AG09319 (cell line): ENCODE results near the gene CNTNAP1.

Experiments used
- DNase-seq: peaks from one replicate; pipeline ENCODE4 v3.0.0-alpha.2; 2010; ENCODE audit warnings: low read depth; ENCODE audit errors: extremely low read depth
- CTCF ChIP-seq: IDR thresholded peaks from 2 replicates; pipeline ENCODE4 v1.5.1; 2011; ENCODE audit warnings: low read depth, mild to moderate bottlenecking, inconsistent platforms, low read length, moderate library complexity

Gene CNTNAP1

DNA sequence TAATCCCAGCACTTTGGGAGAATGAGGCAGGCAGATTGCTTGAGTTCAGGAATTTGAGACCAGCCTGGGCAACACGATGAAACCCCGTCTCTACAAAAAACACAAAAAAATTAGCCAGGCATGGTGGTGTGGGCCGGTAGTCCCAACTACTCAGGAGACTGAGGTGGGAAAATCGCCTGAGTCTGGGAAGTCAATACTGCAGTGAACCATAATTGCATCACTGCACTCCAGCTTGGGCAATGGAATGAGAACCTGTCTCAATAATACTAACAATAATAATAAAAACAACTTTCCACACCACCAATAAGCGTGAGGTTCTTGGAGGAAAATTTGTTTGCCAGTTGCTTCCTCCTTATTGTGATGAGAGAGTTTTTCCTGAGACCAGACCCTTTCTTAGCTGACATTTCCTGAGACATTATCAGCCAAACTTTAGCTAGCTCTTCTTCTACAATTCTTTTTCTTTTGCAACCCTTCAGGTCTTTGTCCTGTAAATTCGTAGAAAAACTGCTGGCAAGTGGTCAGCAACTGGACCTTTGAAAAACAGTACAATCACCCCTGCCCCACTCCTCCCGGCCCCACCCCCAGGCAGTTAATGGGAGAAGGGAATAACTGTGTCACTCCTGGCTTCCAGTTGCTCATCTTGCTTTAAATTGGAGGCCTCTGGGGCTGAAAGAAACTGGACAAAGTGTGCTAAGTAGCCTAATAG, 66.0 kb downstream of the CNTNAP1 start:
- TF ChIP-seq CTCF, result no peak

DNA sequence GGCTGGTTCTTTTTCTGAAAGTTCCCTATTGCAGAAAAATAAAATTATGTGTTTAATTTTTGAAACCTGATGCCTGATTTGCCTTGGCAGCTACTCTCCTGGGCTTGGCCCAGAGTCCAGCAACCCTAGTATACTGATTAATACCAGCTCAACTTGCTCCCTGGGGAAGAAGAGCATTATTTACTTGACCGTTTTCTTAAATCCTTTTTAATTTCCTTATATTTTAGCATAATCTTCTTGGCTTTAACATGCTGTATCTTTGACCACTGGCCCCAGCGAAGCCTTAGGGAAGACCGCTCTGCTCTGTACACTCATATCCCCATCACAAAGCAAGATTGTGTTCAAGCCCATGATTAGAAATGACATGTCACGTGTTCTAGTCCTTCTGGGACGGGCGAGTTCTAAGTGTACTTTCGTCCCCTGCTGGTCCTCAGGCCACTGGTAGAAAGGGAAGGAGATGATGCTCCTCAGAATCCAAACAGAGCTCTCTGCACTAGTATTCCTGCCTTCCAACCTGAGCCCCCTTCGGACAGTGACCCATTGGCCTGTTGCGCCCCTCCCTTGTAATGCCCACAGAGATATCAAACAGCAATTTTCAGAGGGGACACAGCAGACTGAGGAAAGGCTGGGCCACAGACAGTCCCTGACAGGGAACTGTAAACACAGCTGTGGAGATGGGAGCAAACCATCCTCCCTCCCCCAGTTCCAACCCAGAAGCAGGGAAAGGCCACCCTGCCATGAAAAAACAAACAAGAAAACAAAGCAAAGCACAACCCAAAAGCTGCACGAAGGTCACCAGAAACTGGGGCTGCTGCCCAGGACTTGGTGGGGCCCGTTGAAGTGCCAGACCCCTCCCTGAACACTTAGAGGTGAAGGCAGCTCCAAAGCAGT, 66.8 kb downstream of the CNTNAP1 start:
- no peak for TF ChIP-seq CTCF
- DNase-seq, result no peak

More for the DNA sequence above, 66.0 kb downstream of the CNTNAP1 start:
- no peak for DNase-seq
